Left hindlimb (tissue), 1 donor: ENCODE measurements around the gene HDAC5.
"Not testable (repeated sequence)": the region's sequence is repeated elsewhere in the genome, so short reads cannot be mapped to it uniquely, and the experiment has no call there.

ENCODE experiments used
- DNase-seq: peaks from one replicate; pipeline ENCODE4 v3.0.0-alpha.2; 2018

The HDAC5 gene

DNA sequence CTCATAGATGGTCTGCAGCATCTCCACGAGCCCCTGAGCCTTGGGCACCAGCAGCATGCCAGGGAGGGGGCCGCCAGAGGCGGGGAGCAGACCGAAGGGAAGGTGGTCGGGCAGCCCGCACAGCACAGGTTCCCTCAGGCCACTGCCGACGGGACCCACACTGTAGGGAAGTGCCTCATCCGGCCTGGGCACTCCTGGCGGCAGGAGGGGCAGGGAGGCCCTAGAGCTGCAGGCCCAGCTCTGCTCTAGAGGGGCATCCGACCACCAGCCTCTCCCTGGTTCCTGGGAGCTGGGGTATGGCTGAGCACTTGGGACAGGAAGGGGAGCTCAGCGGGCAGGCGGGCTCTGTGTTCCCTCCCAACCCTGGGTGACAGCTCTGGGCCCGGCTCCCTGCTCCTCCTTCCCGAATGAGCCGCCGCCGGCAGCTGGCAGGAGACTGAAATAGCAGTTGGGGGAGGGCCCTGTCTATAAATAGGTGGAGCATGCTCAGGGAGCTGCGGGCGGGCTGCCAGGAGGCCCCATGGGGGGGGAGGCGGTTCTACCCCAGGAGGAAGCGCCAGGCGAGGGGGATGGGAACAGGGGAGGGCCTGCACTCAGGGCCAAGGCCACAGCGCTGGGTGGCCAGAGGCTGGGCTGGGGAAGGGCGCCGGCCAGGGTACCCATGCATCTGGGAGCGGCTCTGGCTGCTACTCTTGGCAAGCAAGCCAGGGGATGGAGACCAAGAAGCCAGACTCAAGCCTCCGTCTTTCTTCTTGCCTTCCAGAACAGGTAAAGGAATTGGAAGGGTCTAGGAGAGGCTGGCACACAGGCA is 12.4 kb downstream of the HDAC5 start:
- DNase-seq: peak; percentile 97

DNA sequence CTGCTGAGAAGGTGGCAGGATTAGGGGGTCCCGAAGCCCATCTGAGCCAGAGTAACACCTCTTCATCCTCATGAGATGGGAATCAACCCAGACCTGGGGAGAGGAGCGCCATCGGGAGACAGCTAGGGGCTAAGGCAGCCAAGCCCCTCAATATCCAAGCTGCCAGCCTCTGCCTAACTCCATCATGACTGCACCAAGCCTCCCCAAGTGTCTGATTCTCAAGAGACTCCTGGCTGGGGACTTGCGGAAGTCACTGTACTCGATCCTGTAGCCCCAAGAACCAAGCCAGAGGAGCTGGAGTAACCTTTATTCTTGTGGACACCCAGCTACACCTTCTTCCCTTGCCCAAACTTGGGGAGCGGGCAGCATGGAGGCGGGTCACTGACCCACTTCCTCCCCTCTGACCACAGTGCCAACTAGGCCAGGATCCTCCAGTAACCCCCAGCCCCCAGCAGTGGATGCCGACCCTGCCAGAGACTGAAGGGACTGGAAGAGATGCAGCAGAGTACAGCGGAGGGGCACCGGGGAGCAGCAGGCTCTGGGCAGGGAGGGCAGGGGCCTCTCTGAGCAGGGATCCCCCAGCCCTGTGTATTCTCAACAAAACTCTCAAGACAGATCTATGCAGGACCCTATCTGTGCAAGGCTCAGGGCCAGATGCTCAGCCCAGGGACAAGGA is 13.3 kb downstream of the HDAC5 start:
- DNase-seq: no peak

DNA sequence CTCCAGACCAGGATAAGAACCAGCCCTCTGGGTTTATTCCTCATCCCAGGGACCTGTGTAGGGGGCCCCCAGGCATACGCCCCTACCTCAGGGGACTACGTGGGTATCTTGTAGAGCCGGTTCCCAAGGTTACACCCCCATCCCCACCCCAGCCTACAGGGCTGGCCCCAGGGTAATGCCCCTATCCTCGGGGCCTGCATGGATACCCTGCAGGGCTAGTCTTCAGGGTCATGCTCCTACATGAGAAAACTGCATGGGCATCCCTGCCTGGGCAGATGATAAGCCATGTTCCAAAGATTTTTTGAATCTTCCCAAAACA is 14.2 kb downstream of the HDAC5 start:
- DNase-seq: no peak

DNA sequence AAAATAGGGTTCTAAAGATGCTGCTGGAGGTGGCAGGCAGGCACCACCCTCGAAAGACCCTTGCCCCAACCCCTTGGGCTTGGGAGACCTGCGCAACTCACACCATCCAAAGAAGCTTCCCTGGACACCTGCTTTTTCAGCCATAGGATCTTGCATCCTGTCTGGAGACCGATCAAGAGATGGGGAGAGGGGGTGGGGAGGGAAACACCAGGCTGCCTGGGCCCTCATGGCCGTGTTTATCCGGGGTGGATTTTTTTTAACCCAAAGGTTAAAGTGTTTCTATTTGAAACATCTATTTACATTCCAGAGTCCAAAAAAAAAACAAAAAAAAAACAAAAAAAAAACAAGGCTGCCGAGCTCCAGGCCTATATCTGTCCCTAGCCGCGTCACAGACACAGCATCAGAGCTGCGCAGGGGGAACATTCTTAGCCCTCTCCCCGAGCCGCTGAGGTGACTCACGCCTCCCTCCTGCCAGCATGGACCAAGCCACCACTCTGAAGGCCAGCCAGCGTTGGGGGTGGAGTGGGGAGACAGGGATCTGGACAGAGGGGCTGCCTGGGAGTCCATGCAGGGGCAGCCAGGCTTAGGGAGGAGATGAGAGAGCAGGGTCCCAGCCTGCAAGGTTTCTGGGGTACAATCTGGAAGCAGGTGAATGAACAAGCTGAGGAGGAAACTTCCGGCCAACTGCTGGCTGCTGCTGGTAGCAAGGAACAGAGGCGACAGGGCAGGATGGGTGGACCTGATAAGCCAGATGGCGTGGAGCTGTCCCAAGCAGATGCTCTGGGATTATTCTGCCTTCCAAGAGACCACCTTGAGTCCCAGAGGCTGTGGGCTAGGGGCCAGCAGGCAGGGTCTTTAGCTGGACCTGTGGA is 14.8 kb downstream of the HDAC5 start:
- peak; percentile 68 for DNase-seq

DNA sequence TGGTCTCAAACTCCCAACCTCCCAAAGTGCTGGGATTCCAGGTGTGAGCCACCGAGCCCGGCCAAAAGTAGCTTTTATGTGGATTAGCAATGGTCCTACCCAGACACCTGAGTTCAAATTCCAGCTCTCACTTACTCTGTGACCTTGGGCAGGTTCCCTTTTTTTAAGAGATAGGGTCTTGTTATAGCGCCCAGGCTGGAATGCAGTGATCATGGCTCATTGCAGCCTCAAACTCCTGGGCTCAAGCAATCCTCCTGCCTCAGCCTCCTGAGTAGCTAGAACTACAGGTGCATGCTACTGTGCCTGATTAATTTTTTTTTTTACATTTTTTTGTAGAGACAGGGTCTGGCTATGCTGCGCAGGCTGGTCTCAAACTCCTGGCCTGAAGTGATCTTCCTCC is 16.6 kb downstream of the HDAC5 start:
- DNase-seq: no peak

DNA sequence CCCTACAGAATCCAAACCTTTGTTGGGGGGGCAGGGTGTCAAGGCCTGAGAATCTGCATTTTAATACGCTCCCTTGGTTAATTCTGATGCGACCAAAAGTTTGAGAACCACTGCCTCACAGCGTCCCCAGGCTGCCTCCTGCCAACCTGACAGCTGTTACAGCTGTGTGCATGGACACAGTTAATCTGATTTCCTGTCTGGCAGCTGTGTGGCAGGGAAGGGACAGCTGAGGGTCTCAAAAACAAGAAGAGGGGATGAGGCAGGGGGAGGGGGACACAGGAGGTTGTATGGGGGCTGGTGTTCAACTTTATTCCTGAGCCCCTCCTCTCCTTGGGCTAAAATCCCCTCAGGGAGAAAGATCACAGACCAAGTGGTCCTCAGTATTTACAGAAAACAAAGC is 17.5 kb downstream of the HDAC5 start:
- DNase-seq: peak; percentile 63

DNA sequence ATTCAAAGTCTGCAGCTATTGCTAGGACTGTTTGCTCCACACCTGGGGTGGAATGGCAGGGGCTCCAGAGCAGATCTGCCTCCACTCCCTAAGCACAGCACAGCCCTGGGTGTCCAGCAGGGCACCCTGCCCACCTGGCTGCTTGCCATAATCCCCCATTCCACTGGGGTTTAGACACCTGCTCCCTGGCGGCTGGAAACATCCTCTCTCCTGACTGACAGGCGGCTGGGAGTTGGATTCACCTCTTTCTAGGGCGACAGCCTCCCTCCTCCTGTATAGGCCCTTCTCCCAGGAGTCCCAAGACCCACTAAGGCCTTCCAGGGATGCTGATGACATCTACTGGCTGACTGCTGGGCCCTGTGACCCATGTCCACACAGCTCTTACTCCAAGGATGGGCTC is 18.0 kb downstream of the HDAC5 start:
- no peak for DNase-seq

DNA sequence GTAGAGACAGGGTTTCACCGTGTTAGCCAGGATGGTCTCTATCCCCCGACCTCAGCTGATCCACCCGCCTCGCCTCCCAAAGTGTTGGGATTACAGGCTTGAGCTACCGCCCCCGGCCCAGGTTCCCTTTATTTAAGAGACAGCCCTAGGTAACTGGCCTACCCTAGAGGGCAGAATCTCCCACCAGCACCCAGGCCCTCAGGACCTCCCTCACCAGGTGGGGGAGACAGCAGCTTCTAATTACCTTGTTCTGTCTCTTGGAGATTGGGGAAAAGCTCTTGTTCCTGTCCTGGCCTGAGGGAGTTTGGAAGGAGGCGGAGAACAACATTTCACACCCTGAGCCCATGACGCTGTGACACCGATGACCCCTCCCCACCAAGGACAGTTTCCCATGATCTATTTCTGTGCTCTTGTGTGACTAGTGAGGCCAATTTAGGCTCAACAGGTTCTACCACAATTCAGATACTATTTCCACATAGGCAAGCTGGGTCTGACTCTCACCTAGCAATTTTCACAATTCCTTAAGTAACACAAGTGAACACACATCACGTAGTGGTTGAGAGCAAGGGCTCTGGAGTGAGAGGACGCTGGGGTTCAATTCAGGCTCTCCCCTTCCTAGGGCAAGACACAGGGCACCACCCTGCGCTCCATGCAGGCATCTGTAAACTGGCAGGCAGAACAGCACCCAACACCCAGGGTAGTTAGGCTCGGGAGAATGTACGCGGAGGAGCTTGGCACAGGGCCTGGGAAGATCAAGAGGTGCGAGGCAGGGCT is 20.4 kb downstream of the HDAC5 start:
- DNase-seq: no peak

DNA sequence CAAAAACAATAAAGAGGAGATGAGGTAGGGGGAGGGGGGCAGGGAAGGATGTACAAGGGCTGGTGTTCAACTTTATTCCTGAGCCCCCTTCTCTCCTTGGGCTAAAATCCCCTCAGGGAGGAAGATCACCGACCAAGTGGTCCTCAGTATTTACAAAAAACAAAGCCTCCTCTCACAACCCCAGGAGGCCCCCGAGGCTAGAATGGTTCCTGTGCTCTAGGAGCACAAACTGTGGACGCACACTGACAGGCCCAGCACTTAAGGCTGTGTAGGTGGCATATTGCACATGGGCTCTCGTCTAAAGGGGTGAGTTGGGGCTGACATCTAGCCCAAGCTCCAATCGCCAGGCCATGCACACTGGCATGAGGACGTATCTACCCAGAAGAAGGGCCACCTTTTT is 21.6 kb downstream of the HDAC5 start:
- not testable (repeated sequence) for DNase-seq

DNA sequence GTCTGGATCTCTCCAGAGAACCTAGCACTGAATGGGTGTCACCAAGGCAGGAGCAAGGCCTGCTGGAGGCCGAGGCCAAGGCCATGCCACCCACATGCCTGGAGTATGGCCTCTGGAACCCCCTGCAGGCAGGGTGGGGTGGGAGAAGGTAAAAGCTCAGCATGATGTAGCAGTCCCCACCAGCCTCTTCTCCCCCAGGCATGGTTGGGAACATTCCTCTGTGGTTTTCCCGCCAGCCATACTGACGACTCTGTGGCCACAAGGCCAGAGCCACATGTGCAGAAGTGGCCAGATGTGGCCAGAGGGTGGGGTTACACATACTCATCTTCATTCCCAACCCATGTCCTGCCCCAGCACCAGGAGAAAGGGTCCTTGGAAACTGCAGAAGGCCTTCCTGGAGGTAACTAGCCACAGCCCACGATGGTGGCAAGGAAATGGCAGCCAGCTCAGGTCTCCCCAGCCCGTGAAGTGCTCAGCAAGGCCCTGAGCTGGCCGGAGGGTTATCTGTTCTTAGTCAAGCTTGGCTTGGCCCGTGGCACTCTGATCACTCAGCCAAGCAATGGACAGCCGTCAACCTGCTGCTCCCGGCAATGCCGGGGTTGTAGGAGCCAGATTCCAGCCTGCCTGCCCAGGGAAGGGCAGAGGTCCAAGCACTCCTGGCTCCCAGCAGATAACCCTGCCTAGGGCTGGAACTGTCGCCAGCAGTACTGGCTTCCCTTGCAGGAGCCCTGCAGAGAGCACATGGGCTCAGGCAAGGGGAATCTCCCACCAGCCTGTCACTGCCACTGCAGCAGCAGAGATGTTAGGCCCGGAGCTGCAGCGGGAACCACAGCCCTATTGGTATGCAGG is 26.1 kb downstream of the HDAC5 start:
- peak; percentile 61 for DNase-seq

DNA sequence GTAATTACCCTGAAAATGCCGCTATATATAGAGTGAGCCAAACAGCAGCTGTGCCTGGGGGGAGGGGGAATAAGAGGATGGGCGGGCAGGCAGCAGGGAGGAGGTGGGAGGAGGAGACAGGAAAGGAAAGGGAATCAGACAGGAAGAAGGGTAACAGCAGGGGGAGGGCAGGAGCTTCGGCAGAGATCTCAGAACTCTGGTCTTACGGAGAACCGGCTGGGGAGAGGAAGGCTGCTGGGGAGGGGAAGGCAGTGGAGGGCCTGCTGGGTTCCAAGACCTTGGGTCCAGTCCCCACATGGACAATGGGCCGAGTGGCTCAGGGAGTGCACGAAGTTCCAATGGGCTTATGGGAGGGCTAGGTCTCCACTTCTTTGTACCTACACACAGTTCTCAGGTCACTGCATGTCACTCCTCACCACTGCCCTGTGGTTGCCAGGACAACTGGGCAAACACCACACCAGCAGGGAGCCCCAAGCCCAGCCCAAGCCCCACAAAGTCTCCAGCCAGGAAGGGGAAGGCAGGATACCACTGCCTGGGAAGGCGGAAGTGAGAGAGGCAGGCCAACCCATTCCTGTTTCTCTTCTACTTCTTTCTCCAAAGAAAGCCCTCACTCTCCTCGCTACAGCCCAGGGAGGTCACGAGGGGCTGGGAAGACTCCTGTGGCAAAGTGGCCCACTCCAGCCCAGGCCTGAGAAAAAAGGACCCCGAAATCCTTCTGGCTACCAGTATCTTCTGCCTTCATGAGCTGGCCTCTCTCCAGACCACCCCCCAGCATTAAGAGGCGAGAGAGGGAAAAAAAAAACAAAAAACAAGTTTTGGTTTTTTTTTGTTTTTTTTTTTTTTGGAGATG is 27.6 kb downstream of the HDAC5 start:
- DNase-seq: peak; percentile 94

DNA sequence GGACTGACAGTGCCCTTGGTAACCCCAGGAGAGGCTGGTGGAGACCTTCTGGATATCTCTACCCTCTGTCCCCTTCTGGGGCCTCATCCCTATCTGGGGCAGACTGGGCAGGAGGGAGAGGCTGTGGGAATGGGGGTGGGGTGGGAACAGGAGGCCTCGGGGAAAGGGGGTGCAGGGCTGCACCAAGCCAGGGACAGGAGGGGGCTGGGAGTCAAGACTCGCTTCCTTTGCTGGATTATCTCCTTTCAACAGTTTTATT is 28.1 kb downstream of the HDAC5 start:
- no peak for DNase-seq

DNA sequence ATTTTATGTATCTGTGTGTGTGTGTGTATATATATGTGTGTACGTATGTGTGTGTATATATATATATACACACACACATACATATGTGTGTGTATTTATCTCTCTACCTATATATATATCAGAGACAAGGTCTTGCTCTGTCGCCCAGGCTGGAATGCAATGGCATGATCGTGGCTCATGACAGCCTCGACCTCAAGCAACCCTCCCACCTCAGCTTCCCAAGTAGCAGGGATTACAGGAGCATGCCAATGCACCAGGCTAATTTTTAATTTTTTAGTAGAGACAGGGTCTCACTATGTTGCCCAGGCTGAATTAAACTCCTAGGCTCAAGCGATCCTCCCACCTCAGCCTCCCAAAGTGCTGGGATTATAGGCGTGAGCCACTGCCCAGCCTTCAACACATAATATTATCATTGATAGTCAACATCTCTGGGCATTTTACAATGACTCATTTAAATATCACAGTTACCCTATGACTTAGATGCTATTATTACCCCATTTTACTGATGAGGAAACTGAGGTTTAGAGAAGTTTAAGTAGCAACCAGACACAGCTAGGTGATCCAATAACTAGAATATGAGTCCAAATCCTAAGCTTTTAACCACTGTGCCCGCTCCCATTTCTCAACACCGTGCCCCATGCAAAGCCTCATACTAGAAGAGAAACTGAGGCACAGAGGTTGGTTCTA is 28.6 kb downstream of the HDAC5 start:
- DNase-seq: no peak

DNA sequence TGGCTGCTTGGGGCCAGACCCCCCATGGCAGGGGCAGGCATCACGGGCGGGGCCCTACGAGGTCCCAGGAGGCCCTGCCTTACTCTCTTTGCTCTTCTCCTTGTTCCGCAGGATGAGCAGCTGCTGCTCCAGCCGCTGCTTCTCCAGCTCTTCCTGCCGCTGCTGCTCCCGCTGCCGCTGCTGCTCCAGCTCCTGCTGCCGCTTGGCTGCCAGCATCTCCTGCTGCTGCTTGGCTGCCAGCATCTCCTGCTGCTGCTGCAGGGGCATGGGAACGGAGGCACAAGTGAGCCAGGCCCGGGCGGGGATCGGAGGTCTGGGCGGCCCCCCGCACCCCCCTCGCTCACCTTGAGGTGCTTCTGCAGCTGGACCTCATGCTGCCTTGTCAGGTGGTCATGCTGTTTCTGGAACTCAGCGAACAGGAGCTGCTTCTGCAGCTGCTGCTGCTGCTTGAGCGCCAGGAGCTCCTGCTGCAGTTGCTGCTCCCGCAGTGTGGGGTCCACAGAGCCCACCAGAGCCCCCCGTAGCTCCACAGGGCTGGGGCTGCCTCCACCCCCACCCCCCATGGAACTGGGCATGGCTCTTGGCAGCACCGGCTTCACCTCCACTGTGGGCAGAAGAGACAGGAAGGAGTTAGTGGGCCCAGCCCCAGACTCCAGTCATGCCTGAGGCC is 30.1 kb downstream of the HDAC5 start:
- DNase-seq: no peak

DNA sequence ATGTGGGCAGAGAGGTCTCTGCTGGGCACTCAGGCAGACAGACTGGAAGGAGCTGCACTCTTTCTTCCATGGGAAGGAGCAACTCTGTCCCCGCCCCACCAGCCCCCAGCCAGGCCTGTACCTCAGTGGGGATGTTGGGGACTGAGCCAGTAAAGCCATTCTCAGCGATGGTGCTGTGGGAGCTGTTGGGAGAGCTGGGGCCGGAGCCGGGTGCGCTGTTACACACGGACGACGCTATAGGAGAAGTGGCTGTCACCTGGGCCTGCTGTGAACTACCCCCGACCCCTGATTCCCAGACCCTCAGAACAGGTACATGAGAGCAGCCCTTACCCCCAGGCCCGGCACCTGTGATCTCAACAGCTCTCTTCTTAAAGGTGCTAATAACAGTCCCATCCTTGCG is 31.4 kb downstream of the HDAC5 start:
- DNase-seq: no peak

DNA sequence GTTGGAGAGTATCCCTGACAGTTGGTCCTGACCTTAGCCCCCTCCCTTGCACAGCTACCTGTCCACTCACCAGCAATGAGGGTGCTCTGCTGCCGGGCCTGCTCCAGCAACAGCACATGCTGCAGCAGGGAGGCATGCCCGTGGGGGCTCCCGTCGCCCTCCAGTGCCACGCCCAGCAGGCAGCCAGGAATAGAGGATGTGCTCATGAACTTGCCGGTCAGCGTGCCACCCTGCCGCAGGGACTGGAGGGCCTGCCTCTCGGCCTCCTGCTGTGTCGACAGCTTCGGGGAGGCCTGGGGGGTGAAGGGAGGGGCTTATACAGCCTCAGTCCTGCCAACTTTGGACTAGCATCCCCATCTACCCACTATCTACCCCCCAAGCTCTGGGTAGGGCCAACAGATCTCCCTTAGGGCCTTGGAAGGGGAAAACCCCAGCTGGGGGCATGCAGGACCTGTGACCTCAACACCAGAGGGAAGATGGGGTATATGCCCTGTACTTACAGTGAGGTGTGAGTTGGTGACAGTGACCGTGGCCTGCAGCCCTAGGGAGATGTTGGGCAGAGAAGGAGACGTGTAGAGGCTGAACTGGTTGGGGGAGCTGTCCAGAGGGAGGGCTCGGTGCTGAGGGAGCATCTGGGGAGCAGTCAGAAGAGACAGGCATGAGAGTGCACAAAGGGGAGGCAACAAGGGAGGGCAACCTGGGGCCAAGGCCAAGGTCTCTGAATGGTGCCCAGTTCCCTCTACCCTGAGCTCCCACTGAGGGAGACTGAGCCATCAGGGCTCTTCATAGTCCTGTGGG is 32.0 kb downstream of the HDAC5 start:
- DNase-seq: no peak

DNA sequence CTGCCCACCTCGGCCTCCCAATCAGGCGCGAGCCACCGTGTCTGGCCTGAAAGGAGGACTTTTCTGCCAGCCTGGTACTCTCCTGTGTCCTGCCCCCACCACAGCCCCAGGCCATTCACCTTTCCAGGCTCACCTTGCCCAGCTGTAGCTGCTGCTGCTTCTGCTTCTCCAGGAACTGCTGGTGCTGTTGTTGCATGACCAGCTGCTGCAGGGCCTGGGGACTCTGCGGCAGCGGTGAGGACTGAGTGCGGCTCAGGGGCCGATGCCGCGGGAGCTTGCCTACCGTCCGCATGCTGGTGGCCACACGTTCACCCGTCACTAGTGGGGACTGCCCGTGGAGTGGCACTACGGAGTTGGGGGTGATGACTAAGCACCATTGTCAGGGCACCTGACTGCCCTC is 35.2 kb downstream of the HDAC5 start:
- DNase-seq: no peak

DNA sequence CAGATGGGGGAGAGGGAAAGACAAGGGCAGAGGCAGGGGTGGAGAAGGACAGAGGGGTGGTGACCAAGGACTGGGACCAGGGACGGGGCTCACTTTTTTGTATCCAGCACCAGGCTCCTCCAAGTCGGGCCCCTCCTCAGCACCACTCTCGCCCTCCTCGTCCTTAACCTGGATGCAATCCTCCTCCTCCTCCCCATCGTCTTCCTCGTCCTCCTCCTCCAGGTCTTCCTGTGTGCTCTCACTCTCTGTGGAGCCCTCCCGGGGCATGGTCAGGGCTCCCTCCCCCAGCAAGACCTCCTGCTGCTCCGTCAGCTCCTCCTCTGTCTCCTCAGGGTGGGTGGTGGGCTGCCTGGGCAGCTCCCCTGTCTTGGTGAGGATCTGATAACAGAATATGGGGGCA is 36.1 kb downstream of the HDAC5 start:
- DNase-seq: no peak
